GM23338 (cell line): ENCODE data around the gene ICAM2. TPM values are rescaled to one million over a fixed set of nuclear protein-coding genes. Genes with fewer than 3 reads are reported as not detected.

Experiments
- ATAC-seq: fragments of 200-7000 bp; cut with Tn5 transposase; 3 replicates; pipeline ENCODE4 v1.9.1; 2020
- DNase-seq: peaks from one replicate; pipeline ENCODE4 v3.0.0-alpha.2; 2015; ENCODE audit warnings: low spot score
- H2AFZ ChIP-seq: fragments of 200-600 bp; sonication (generic); 2 replicates; pipeline ENCODE4 v1.8.0; 2016; ENCODE audit warnings: antibody characterized with exemption, mild to moderate bottlenecking, moderate library complexity
- H3F3A ChIP-seq: fragments of 200-600 bp; sonication (generic); replicated peaks from 2 replicates; pipeline ENCODE4 v1.8.0; 2017; ENCODE audit warnings: antibody characterized with exemption, mixed run types, low read depth
- H3K27ac ChIP-seq: fragments of 200-600 bp; sonication (generic); 2 replicates; pipeline ENCODE4 v1.6.1; 2016; ENCODE audit warnings: low read depth
- H3K27me3 ChIP-seq: fragments of 200-600 bp; sonication (generic); 2 replicates; pipeline ENCODE4 v1.8.0; 2016; ENCODE audit warnings: mild to moderate bottlenecking, mixed run types, moderate library complexity; ENCODE audit not compliant: insufficient read depth
- H3K36me3 ChIP-seq: fragments of 200-600 bp; sonication (generic); 2 replicates; pipeline ENCODE4 v1.8.0; 2016; ENCODE audit warnings: mild to moderate bottlenecking; ENCODE audit not compliant: insufficient read depth
- H3K4me1 ChIP-seq: fragments of 200-600 bp; sonication (generic); 2 replicates; pipeline ENCODE4 v1.8.0; 2016; ENCODE audit warnings: mild to moderate bottlenecking, moderate library complexity; ENCODE audit not compliant: insufficient read depth
- H3K4me2 ChIP-seq: fragments of 200-600 bp; sonication (generic); 2 replicates; pipeline ENCODE4 v1.7.1; 2017; ENCODE audit warnings: mixed run types
- H3K4me3 ChIP-seq: fragments of 200-600 bp; sonication (generic); 2 replicates; pipeline ENCODE4 v1.6.1; 2016; ENCODE audit warnings: mixed run types
- H3K79me2 ChIP-seq: fragments of 200-600 bp; sonication (generic); replicated peaks from 2 replicates; pipeline ENCODE4 v1.8.0; 2017; ENCODE audit warnings: mild to moderate bottlenecking; ENCODE audit not compliant: insufficient read depth
- H3K9me2 ChIP-seq: fragments of 200-600 bp; sonication (generic); 2 replicates; pipeline ENCODE4 v1.8.0; 2017; ENCODE audit not compliant: insufficient read depth
- H4K20me1 ChIP-seq: fragments of 200-600 bp; sonication (generic); replicated peaks from 2 replicates; pipeline ENCODE4 v1.8.0; 2017; ENCODE audit warnings: mild to moderate bottlenecking; ENCODE audit not compliant: insufficient read depth
- H3K27ac Mint-ChIP-seq: 2 replicates; pipeline ENCODE4 v1.8.0; 2020; ENCODE audit warnings: inconsistent platforms, mild to moderate bottlenecking, moderate library complexity, mixed read lengths
- H3K27me3 Mint-ChIP-seq: 3 replicates; pipeline ENCODE4 v1.8.0; 2022; ENCODE audit warnings: low read depth, mild to moderate bottlenecking, moderate library complexity, mixed read lengths, inconsistent platforms; ENCODE audit not compliant: insufficient read depth, poor library complexity
- H3K36me3 Mint-ChIP-seq: 3 replicates; pipeline ENCODE4 v1.8.0; 2021; ENCODE audit warnings: low read depth, mild to moderate bottlenecking, inconsistent platforms, moderate library complexity, mixed read lengths
- H3K4me1 Mint-ChIP-seq: 3 replicates; pipeline ENCODE4 v1.8.0; 2020; ENCODE audit warnings: mild to moderate bottlenecking, inconsistent platforms, mixed read lengths
- H3K4me3 Mint-ChIP-seq: 3 replicates; pipeline ENCODE4 v1.8.0; 2021; ENCODE audit warnings: moderate library complexity, mild to moderate bottlenecking, inconsistent platforms, mixed read lengths
- H3K9me3 Mint-ChIP-seq: 3 replicates; pipeline ENCODE4 v1.8.0; 2020; ENCODE audit warnings: moderate library complexity, mild to moderate bottlenecking, inconsistent platforms, mixed read lengths
- CREB1 ChIP-seq: fragments of 250-450 bp; sonication (Bioruptor Pico); IDR thresholded peaks from 2 replicates; pipeline ENCODE4 v1.5.0; 2020; ENCODE audit warnings: low read depth, mild to moderate bottlenecking, moderate library complexity
- EZH2 ChIP-seq: fragments of 200-600 bp; sonication (generic); IDR thresholded peaks from one replicate; pipeline ENCODE4 v1.8.0; 2017; ENCODE audit warnings: antibody characterized with exemption, mild to moderate bottlenecking, low read depth; ENCODE audit not compliant: unreplicated experiment
- EZH2phosphoT487 ChIP-seq: fragments of 200-600 bp; sonication (generic); IDR thresholded peaks from one replicate; pipeline ENCODE4 v1.8.1; 2018; ENCODE audit warnings: antibody characterized with exemption; ENCODE audit not compliant: unreplicated experiment
- JUNB ChIP-seq: IDR thresholded peaks from one replicate; pipeline ENCODE4 v1.6.1; 2016; ENCODE audit warnings: antibody characterized with exemption; ENCODE audit not compliant: unreplicated experiment
- NANOG ChIP-seq: IDR thresholded peaks from 2 replicates; pipeline ENCODE4 v1.6.1; 2016; ENCODE audit warnings: antibody characterized with exemption, borderline replicate concordance
- POLR2AphosphoS5 ChIP-seq: IDR thresholded peaks from 2 replicates; pipeline ENCODE4 v1.6.1; 2016; ENCODE audit warnings: antibody characterized with exemption, low read depth
- STAT1 ChIP-seq: IDR thresholded peaks from one replicate; pipeline ENCODE4 v1.6.1; 2016; ENCODE audit warnings: antibody characterized with exemption; ENCODE audit not compliant: unreplicated experiment
- ZNF114 ChIP-seq: fragments of 250-450 bp; sonication (Bioruptor Pico); IDR thresholded peaks from 2 replicates; pipeline ENCODE4 v1.5.0; 2020; ENCODE audit warnings: mild to moderate bottlenecking, moderate library complexity
- ZNF331 ChIP-seq: fragments of 250-450 bp; sonication (Bioruptor Pico); IDR thresholded peaks from 2 replicates; pipeline ENCODE4 v1.5.0; 2020; ENCODE audit warnings: low read depth, mild to moderate bottlenecking, moderate library complexity
- polyA plus RNA-seq: library from polyadenylated mRNA; unstranded; fragments of >200 nt; fragmentation: Nextera tagmentation; extraction: Ambion mirVana; gene quantifications from 2 replicates; pipeline ENCODE4 v1.2.1, GENCODE V29; 2016
- total RNA-seq: library from RNA; depleted of rRNA; stranded (reverse); fragments of >200 nt; shearing (Covaris generic); gene quantifications from 2 replicates; pipeline ENCODE4 v1.2.3, GENCODE V29; 2014
- TF ChIP-seq, protein P1 (sequence below): IDR thresholded peaks from 2 replicates; pipeline ENCODE4 v1.6.1; 2016; ENCODE audit warnings: antibody characterized with exemption
- TF ChIP-seq, protein P2 (sequence below): IDR thresholded peaks from one replicate; pipeline ENCODE4 v1.6.1; 2018; ENCODE audit warnings: antibody characterized with exemption; ENCODE audit not compliant: unreplicated experiment
- TF ChIP-seq, protein P3 (sequence below): fragments of 250-450 bp; sonication (Bioruptor Pico); IDR thresholded peaks from 2 replicates; pipeline ENCODE4 v1.5.0; 2020; ENCODE audit warnings: mild to moderate bottlenecking, moderate library complexity
- TF ChIP-seq, protein P4 (sequence below), 2 experiments: fragments of 200-600 bp in 1 of 2; sonication (generic) in 1 of 2; conservative IDR thresholded peaks; 2 replicates each; pipeline versions ENCODE4 v1.5.1 to v1.6.1; 2016 to 2017; ENCODE audit warnings: antibody characterized with exemption in 2 of 2, low read depth in 2 of 2, mild to moderate bottlenecking in 2 of 2, moderate library complexity in 1 of 2

ICAM2 gene
- total and polyA plus RNA-seq, 2 experiments from 2014 or later: 0.31 to 0.86 TPM

DNA sequence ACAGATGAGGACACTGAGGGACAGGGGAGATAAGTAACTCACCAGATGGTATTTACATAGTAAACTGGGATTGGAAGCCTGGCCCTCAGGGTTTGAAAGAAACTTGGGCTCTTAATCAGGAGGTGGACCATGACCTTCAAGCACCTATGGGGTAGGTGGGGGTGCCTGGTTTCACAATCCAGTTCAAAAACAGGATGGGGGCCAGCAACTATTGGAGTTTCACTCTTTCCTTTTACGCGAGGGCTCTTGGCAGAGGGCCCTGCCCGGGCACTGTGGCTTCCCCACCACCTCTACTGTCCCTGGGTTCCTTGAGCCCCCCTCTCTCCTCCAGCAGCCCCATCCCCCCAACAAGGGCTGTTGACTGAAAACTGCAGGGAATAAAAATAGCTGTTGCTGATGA lies 33.6 kb downstream of the ICAM2 start:
- Histone ChIP-seq H3K4me3 (no peak overlapping the region), H4K20me1 (no peaks in the 10 kb centered on the region), H2AFZ (no peak overlapping the region), H3K4me1 (peaks cover 5% of the 10 kb centered on the region; the same call in 1 of the 2 replicates), H3K27ac (no peak overlapping the region), H3K27me3 (no peaks in the 10 kb centered on the region), H3K4me2 (no peak overlapping the region), H3F3A (no peaks in the 10 kb centered on the region), H3K9me2 (no peaks in the 10 kb centered on the region), H3K79me2 (no peaks in the 10 kb centered on the region), H3K36me3 (no peaks in the 10 kb centered on the region)
- Mint-ChIP-seq H3K4me1 (peaks cover 23% of the 10 kb centered on the region), H3K27ac (no peak overlapping the region), H3K9me3 (peaks cover 14% of the 10 kb centered on the region), H3K36me3 (peaks cover 8% of the 10 kb centered on the region; the same call in 1 of the 3 replicates), H3K27me3 (peaks cover 17% of the 10 kb centered on the region), H3K4me3 (no peak overlapping the region)
- no peak for DNase-seq
- no peak for ATAC-seq
- TF ChIP-seq EZH2 (no peak), POLR2AphosphoS5 (no peak), EZH2phosphoT487 (no peak), CREB1 (CRISPR knock-in tag) (no peak), ZNF331 (no peak), ZNF114 (CRISPR knock-in tag) (no peak), JUNB (no peak), STAT1 (no peak), NANOG (no peak)
- TF ChIP-seq, protein P1, sequence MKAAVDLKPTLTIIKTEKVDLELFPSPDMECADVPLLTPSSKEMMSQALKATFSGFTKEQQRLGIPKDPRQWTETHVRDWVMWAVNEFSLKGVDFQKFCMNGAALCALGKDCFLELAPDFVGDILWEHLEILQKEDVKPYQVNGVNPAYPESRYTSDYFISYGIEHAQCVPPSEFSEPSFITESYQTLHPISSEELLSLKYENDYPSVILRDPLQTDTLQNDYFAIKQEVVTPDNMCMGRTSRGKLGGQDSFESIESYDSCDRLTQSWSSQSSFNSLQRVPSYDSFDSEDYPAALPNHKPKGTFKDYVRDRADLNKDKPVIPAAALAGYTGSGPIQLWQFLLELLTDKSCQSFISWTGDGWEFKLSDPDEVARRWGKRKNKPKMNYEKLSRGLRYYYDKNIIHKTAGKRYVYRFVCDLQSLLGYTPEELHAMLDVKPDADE: no peak
- TF ChIP-seq, protein P2, sequence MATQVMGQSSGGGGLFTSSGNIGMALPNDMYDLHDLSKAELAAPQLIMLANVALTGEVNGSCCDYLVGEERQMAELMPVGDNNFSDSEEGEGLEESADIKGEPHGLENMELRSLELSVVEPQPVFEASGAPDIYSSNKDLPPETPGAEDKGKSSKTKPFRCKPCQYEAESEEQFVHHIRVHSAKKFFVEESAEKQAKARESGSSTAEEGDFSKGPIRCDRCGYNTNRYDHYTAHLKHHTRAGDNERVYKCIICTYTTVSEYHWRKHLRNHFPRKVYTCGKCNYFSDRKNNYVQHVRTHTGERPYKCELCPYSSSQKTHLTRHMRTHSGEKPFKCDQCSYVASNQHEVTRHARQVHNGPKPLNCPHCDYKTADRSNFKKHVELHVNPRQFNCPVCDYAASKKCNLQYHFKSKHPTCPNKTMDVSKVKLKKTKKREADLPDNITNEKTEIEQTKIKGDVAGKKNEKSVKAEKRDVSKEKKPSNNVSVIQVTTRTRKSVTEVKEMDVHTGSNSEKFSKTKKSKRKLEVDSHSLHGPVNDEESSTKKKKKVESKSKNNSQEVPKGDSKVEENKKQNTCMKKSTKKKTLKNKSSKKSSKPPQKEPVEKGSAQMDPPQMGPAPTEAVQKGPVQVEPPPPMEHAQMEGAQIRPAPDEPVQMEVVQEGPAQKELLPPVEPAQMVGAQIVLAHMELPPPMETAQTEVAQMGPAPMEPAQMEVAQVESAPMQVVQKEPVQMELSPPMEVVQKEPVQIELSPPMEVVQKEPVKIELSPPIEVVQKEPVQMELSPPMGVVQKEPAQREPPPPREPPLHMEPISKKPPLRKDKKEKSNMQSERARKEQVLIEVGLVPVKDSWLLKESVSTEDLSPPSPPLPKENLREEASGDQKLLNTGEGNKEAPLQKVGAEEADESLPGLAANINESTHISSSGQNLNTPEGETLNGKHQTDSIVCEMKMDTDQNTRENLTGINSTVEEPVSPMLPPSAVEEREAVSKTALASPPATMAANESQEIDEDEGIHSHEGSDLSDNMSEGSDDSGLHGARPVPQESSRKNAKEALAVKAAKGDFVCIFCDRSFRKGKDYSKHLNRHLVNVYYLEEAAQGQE: no peak
- TF ChIP-seq, protein P3, sequence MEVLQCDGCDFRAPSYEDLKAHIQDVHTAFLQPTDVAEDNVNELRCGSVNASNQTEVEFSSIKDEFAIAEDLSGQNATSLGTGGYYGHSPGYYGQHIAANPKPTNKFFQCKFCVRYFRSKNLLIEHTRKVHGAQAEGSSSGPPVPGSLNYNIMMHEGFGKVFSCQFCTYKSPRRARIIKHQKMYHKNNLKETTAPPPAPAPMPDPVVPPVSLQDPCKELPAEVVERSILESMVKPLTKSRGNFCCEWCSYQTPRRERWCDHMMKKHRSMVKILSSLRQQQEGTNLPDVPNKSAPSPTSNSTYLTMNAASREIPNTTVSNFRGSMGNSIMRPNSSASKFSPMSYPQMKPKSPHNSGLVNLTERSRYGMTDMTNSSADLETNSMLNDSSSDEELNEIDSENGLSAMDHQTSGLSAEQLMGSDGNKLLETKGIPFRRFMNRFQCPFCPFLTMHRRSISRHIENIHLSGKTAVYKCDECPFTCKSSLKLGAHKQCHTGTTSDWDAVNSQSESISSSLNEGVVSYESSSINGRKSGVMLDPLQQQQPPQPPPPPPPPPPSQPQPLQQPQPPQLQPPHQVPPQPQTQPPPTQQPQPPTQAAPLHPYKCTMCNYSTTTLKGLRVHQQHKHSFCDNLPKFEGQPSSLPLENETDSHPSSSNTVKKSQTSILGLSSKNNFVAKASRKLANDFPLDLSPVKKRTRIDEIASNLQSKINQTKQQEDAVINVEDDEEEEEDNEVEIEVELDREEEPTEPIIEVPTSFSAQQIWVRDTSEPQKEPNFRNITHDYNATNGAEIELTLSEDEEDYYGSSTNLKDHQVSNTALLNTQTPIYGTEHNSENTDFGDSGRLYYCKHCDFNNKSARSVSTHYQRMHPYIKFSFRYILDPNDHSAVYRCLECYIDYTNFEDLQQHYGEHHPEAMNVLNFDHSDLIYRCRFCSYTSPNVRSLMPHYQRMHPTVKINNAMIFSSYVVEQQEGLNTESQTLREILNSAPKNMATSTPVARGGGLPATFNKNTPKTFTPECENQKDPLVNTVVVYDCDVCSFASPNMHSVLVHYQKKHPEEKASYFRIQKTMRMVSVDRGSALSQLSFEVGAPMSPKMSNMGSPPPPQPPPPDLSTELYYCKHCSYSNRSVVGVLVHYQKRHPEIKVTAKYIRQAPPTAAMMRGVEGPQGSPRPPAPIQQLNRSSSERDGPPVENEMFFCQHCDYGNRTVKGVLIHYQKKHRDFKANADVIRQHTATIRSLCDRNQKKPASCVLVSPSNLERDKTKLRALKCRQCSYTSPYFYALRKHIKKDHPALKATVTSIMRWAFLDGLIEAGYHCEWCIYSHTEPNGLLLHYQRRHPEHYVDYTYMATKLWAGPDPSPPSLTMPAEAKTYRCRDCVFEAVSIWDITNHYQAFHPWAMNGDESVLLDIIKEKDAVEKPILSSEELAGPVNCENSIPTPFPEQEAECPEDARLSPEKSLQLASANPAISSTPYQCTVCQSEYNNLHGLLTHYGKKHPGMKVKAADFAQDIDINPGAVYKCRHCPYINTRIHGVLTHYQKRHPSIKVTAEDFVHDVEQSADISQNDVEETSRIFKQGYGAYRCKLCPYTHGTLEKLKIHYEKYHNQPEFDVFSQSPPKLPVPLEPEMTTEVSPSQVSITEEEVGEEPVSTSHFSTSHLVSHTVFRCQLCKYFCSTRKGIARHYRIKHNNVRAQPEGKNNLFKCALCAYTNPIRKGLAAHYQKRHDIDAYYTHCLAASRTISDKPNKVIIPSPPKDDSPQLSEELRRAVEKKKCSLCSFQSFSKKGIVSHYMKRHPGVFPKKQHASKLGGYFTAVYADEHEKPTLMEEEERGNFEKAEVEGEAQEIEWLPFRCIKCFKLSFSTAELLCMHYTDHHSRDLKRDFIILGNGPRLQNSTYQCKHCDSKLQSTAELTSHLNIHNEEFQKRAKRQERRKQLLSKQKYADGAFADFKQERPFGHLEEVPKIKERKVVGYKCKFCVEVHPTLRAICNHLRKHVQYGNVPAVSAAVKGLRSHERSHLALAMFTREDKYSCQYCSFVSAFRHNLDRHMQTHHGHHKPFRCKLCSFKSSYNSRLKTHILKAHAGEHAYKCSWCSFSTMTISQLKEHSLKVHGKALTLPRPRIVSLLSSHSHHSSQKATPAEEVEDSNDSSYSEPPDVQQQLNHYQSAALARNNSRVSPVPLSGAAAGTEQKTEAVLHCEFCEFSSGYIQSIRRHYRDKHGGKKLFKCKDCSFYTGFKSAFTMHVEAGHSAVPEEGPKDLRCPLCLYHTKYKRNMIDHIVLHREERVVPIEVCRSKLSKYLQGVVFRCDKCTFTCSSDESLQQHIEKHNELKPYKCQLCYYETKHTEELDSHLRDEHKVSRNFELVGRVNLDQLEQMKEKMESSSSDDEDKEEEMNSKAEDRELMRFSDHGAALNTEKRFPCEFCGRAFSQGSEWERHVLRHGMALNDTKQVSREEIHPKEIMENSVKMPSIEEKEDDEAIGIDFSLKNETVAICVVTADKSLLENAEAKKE (CRISPR knock-in tag): no peak
- TF ChIP-seq, protein P4, sequence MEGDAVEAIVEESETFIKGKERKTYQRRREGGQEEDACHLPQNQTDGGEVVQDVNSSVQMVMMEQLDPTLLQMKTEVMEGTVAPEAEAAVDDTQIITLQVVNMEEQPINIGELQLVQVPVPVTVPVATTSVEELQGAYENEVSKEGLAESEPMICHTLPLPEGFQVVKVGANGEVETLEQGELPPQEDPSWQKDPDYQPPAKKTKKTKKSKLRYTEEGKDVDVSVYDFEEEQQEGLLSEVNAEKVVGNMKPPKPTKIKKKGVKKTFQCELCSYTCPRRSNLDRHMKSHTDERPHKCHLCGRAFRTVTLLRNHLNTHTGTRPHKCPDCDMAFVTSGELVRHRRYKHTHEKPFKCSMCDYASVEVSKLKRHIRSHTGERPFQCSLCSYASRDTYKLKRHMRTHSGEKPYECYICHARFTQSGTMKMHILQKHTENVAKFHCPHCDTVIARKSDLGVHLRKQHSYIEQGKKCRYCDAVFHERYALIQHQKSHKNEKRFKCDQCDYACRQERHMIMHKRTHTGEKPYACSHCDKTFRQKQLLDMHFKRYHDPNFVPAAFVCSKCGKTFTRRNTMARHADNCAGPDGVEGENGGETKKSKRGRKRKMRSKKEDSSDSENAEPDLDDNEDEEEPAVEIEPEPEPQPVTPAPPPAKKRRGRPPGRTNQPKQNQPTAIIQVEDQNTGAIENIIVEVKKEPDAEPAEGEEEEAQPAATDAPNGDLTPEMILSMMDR (conservative IDR thresholded peaks at IDR 0.05; ENCODE audit: low read depth in 2 of 2): no peak
